ENCODE data around the gene ANP32A.
"Not testable (repeated sequence)": the region's sequence is repeated elsewhere in the genome, so short reads cannot be mapped to it uniquely, and the experiment has no call there.

ANP32A gene

GRCh38 chr15:68781766-68782588, 38.7 kb downstream of the ANP32A start:
- no peak for DNase-seq

DNA sequence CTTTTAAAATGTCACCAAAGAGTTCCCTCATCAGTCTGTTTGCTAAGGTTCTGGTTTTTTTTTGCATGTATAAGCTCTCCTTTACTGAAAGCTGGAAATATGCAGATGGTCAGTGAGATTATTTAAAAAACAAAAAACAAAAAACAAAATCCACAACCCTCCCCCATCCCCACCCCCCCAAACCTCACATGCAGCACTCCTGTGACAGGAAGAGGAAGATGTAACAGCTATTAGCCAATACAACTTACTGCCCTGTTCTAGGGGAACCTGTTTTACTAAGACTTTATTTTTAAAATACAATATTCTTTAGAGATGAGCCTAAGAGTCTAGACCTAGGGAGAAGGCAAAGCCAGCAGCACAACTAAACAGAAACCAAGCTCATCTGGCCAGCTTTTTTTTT, 39.5 kb downstream of the ANP32A start:
- no peak for DNase-seq

DNA sequence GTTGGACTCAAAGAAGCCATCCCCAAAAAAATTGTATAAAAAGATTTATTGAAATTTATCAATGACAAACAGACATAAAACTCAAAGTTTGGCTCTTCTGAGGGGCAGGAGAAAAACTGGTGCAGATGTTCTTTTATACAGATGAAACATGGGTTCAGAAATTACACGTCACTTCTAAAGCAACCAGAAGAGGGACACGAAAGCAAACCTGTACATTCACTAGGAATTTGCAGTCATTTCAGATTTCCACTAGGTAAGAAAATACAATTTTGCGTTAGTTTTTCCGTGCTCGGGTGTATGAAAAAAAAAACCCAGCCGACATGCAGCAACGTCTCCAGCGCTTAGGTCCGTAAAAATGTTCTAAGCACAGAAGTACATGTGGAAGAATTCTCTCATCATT, 41.8 kb downstream of the ANP32A start:
- DNase-seq, result no peak

DNA sequence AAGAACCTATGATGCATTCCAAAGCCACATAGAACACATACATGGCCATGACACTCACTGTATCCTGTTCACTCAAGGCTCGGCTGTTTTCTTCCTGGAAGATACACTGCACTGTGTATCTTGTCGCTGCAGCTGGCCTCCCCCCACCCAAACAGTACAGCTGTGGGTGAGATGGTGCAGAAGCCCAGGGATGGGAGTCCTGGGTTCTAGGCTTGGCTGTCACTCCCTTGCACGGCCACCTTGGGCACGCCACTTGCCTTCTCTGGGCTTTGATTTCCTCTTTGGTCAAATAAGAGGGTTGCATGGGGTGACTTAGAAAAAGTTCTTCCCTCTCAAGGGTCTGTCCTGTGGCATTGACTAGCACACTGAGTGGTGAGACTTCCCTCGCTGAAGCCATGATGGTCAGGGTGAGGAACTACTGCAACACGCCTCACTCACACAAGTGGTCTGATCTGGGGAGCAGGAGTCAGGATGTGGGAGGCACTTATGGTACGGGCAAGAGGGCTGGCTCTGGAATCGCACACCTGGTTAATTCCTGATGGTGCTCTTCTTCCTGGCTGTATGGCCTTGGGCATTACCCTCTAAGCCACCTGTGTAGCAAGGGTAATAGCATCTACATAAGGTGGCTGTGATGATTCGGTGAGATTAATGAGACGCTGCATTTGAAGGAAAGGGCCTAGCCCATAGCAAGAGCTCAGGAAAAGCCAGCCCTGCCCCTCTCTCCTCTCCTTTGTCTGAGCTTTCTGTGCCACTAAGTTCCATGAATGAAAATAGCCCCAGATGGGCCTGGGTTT, 44.0 kb downstream of the ANP32A start:
- DNase-seq, result no peak

DNA sequence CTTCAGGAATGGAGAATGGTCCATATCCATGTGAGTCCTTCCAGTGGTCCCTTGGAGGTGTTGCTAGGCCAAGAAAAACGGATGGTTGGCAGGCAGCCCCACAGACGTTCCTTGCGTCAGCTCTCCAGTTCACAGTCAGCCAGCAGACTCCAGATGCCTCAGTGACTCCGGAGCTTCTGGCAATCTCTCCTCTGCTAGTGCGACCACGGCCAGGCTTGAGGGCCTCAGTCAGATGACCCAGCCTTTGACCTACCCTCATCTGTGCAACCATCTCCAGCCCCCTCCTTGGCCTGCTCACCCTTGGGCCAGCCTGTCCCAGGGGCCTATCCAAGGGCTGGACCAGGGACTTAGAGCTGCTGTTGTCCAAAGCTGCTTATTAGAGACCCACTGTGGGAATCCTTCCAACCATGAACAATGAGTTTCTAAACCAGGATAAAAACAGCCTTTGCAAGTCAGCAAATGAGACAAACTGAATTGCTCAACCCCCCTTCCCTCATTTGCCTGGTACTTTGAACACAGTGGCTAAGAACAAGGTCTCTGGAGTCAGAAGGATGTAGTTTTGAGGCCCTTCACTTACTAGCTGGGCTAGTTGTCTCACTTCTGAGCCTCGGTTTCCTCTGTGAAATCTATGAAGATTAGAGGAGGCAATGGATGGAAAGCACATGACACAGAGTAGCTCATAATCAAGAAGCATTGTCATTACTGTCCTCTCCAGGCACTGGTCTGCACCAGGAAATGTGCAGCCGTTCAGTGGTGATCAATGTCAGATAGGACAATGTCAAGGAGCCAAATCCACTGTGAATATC, 44.8 kb downstream of the ANP32A start:
- no peak for DNase-seq

- no peak for DNase-seq
Observed at GRCh38 chr15:68775236-68775577, 45.5 kb downstream of the ANP32A start.

DNA sequence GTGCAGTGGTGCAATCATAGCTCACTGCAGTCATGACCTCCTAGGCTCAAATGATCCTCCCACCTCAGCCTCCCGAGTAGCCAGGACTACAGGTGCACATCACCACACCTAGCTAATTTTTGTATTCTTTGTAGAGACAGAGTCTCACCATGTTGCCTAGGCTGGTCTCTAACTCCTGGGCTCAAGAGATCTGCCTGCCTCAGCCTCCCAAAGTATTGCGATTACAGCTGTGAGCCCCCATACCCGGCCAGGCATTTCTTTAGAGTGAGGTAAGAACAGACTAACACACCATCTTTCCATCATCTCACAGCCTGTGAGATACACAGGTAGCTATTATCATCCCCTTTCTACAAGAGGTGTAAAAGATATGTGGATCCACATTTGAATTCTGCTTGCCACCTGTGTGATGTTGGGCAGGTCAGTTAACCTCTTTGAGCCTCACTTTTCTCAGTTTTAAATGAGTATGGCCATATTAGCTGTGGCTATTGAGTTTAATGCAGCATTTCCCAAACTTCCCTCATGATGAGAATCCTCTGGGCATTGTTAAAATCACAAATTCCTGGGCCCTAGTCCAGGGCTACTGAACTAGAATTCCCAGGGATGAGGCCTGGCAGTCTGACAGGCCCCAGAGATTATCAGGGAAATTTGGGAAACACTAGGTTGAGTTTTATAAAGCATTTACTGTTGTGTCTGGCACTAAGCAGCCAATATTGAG, 46.0 kb downstream of the ANP32A start:
- DNase-seq, result no peak

GRCh38 chr15:68774120-68774519, 46.6 kb downstream of the ANP32A start:
- DNase-seq, result no peak

DNA sequence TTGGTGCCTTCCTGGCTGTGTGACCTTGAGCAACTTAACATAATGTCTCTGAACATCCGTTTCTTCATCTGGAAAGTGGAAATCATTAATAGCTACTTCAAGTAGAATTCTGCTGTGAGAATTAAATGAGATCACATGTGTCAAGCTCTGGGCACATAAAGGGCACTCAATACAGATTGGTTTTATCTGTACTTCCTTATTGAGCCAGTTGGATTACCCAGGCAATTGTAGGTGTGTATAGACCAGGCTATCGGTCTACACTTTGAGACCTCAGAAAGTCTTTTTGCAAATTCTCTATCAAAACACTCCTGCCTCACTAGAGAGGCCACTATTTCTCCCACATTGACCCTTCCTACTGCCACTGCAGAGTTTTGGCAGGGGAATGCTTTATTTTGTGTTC, 47.7 kb downstream of the ANP32A start:
- DNase-seq, result no peak

- no peak for DNase-seq
Observed at GRCh38 chr15:68770216-68770615, 50.5 kb downstream of the ANP32A start.

DNA sequence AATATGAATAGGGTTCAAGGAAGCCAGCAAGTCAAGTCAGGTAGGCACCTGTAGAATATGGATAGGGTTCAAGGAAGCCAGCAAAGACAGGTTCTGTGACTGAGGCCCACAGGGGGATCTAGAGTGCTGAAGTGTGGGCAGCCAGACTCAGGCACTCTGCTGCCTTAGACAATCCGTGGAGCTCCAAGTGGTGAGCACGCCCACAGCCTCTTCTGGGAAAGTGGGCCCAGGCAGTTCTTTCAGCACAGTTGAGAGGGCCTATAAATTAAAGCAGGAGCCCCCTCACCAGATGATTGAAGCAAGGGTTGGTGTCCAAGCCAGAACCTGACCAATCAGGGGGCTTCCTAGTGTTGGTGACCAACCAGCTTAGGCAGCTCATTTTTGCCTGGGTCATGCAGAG, 51.0 kb downstream of the ANP32A start:
- DNase-seq, result no peak

DNA sequence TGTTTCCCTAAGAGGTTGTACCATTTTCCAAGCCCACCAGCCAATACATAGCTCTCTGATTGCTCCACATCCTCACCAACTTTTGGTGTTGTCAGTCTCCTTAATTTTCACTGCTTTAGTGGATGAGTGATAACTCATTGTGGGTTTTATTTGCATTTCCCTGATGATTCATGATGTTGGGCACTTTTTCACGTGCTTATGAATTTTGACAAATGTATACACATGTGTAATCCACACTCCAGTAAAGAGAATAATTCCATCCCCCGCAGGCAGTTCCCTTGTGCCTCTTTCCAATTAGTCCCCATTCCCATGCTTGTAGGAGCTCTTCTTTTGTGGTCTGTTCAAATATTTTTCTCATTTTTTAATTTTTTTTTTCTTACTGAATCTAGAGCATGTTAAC, 52.4 kb downstream of the ANP32A start:
- DNase-seq, result no peak

- no peak for DNase-seq
Observed at GRCh38 chr15:68767833-68768232, 52.9 kb downstream of the ANP32A start.

DNA sequence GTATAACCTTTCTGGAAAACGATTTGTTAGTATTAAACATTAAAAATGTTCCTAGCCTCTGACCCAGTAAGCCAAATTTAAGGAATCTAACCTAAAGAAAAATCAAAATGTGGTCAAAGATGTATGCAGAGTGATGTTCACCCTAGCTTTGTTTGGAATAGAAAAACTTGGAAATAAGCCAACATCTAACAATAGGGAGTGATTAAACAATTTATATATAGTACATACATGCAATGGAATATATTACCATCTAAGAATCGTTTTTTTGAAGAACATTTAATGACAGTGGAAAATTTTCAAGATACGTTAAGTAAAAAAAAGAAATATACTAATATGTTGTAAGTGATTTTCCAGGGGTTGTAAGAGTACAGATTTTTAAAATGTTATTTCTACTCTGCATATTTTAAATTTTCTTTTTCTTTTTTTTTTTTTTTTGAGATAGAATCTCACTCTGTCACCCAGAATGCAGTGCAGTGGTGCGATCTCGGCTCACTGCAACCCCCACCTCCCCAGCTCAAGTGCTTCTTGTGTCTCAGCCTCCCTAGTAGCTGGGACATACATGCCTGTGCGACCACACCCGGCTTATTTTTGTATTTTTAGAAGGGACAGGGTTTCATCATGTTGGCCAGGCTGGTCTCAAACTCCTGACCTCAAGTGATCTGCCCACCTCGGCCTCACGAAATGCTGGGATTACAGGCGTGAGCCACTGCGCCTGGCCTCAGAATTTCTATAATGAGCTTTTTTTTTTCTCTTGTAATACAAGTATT, 54.9 kb downstream of the ANP32A start:
- no peak for DNase-seq

DNA sequence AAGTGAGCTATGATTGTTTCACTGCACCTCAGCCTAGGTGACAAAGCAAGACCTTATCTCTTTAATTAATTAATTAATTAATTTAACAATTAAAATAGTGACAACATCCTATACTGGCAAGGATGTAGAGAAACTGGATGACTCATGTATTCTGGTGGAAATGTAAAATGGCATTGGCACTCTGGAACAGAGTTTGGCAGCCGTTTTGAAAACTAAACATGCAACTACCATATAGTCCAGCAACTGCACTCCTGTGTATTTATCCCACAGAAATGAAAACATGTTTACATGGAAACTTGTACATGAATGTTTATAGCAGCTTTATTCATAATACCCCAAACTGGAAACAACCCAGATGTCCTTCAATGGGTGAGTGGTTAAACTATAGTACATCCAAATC, 56.6 kb downstream of the ANP32A start:
- DNase-seq, result no peak

DNA sequence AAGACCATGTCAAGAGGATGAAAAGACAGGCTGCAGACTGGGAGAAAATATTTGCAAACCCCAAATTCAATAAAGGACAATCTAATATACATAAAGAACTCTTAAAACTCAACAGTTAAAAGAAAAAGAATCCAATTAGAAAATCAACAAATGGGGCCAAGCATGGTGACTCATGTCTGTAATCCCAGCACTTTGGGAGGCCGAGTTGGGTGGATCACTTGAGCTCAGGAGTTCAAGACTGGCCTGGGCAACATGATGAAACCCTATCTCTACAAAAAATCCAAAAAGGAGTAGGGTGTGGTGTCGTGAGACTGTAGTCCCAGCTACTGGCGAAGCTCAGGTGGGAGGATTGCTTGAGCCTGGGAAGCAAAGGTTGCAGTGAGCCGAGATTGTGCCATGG, 57.6 kb downstream of the ANP32A start:
- DNase-seq, result no peak

DNA sequence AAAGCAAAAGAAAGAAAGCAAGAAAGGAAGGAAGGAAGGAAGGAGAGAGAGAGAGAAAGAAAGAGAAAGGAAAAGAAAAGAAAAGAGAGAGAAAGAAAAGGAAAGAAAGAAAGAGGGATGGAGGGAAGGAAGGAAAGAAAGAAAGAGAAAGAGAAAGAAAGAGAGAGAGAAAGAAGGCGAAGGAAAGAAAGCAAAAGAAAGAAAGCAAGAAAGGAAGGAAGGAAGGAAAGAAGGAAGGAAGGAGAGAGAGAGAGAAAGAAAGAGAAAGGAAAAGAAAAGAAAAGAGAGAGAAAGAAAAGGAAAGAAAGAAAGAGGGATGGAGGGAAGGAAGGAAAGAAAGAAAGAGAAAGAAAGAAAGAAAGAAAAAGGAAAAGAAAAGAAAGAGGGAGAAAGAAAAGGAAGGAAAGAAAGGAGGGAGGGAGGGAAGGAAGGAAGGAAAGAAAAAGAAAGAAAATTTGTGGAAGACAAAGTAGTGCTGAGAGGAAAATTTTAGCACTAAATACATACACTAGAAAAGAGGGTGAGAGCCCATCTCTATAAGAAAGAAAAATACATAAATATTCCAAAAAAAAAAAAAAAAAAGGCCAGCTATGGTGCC, 60.6 kb downstream of the ANP32A start:
- DNase-seq, result not testable (repeated sequence)

DNA sequence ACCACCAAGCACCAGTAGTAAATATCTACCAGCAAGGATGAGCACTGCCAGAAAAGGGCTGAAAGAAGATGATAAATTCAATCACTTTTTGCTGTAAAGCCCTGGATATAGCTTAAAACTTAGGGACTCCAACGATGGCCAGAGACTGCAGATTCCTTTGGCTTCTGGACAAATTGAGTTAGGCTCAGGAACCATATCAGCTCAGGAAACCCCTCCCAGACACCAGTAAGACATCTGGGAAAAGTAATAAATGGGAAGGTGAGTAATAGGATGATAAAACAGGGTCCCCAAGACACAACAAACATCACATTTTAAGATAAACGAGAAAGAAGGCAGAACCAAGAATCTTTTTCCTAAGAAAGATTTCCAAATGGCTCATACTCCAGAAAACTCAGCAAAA, 65.0 kb downstream of the ANP32A start:
- no peak for DNase-seq

GRCh38 chr15:68751622-68752021, 69.1 kb downstream of the ANP32A start:
- DNase-seq, result no peak

- DNase-seq, result no peak
Observed at GRCh38 chr15:68749793-68750192, 70.9 kb downstream of the ANP32A start.

DNA sequence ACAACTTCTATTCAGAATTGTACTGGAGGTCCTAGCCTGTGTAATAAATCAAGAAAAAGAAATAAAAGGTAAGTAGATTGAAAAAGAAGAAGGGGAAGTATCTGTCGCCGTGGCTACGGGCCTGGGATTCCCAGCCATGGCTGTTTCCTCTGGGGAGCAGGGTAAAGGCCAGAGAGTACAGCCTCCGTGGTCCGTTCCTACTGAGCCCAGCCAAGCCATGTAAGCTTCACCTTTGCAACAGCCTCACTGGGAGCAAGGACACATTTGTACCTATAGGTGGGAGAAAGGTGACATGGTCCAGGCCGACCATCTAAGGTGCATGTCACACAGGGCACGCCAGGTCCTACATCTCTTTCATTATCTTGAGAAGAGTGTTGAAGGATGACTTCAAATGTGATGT, 71.3 kb downstream of the ANP32A start:
- DNase-seq, result no peak

DNA sequence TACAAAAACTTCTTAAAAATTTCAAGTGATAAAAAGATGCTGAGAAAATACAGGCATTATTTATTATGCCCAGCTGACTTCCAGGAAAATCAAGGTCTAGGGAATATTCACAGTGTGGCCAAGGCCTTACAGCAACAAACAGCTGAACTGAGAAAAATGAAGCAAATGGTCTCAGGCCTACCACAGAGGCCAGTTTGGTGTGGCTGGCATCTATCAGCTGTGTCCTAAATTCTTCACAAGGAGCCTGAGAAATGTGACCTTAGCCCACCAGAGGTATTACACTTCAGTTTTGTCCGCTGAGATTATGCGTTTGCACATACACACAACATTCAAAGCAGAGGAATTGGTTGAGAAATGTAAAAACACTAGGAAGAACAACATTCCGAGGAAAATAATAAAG, 77.4 kb downstream of the ANP32A start:
- no peak for DNase-seq
